Right kidney (tissue), 1 donor: ENCODE measurements around the gene JDP2.

ENCODE experiments used
- DNase-seq: peaks from one replicate; pipeline ENCODE4 v3.0.0-alpha.2; 2016

The JDP2 gene

GRCh38 chr14:75484711-75485429 lies 57.0 kb downstream of the JDP2 start:
- no peak for DNase-seq

- no peak for DNase-seq
These were observed 58.5 kb downstream of the JDP2 start for GRCh38 chr14:75486318-75486717.

- no peak for DNase-seq
These were observed 59.4 kb downstream of the JDP2 start for GRCh38 chr14:75487155-75487671.

GRCh38 chr14:75489480-75489837 lies 61.6 kb downstream of the JDP2 start:
- no peak for DNase-seq

GRCh38 chr14:75491376-75491978 lies 63.7 kb downstream of the JDP2 start:
- no peak for DNase-seq

- DNase-seq, result no peak
These were observed 65.2 kb downstream of the JDP2 start for GRCh38 chr14:75492832-75493591.

GRCh38 chr14:75493592-75494087 lies 65.8 kb downstream of the JDP2 start:
- no peak for DNase-seq

GRCh38 chr14:75494896-75495295 lies 67.1 kb downstream of the JDP2 start:
- no peak for DNase-seq

GRCh38 chr14:75495399-75495798 lies 67.6 kb downstream of the JDP2 start:
- no peak for DNase-seq

- DNase-seq, result no peak
These were observed 68.1 kb downstream of the JDP2 start for GRCh38 chr14:75495882-75496281.

GRCh38 chr14:75496755-75497154 lies 68.9 kb downstream of the JDP2 start:
- DNase-seq, result no peak

- DNase-seq, result no peak
These were observed 69.4 kb downstream of the JDP2 start for GRCh38 chr14:75497191-75497590.

- no peak for DNase-seq
These were observed 69.9 kb downstream of the JDP2 start for GRCh38 chr14:75497701-75498100.

GRCh38 chr14:75499084-75499875 lies 71.5 kb downstream of the JDP2 start:
- DNase-seq, result no peak

- no peak for DNase-seq
These were observed 73.3 kb downstream of the JDP2 start for GRCh38 chr14:75501080-75501479.

- no peak for DNase-seq
These were observed 76.6 kb downstream of the JDP2 start for GRCh38 chr14:75504411-75504810.

GRCh38 chr14:75506930-75507329 lies 79.1 kb downstream of the JDP2 start:
- DNase-seq, result no peak

- DNase-seq, result no peak
These were observed 82.7 kb downstream of the JDP2 start for GRCh38 chr14:75510547-75510946.

- DNase-seq, result no peak
These were observed 83.4 kb downstream of the JDP2 start for GRCh38 chr14:75511201-75511600.

- no peak for DNase-seq
These were observed 86.3 kb downstream of the JDP2 start for GRCh38 chr14:75513911-75514672.
